T47D (cell line): ENCODE data around the gene CCNB3.

ENCODE experiments used
- DNase-seq, 2 experiments: peaks; one replicate each; pipeline versions ENCODE4 v3.0.0 to v3.0.0-alpha.2; 2011 to 2012; ENCODE audit warnings: low read depth in 1 of 2, low spot score in 1 of 2
- JUND ChIP-seq: IDR thresholded peaks from 2 replicates; pipeline ENCODE4 v1.6.1; 2012; ENCODE audit warnings: low read depth
- in situ Hi-C: cut with HindIII; loops from 2 replicates; pipeline ENCODE4 v1.10.0; 2016; ENCODE audit warnings: low sequenced_read_pairs, low pct_unique_long_range_greater_than_20kb

The CCNB3 gene, protein sequence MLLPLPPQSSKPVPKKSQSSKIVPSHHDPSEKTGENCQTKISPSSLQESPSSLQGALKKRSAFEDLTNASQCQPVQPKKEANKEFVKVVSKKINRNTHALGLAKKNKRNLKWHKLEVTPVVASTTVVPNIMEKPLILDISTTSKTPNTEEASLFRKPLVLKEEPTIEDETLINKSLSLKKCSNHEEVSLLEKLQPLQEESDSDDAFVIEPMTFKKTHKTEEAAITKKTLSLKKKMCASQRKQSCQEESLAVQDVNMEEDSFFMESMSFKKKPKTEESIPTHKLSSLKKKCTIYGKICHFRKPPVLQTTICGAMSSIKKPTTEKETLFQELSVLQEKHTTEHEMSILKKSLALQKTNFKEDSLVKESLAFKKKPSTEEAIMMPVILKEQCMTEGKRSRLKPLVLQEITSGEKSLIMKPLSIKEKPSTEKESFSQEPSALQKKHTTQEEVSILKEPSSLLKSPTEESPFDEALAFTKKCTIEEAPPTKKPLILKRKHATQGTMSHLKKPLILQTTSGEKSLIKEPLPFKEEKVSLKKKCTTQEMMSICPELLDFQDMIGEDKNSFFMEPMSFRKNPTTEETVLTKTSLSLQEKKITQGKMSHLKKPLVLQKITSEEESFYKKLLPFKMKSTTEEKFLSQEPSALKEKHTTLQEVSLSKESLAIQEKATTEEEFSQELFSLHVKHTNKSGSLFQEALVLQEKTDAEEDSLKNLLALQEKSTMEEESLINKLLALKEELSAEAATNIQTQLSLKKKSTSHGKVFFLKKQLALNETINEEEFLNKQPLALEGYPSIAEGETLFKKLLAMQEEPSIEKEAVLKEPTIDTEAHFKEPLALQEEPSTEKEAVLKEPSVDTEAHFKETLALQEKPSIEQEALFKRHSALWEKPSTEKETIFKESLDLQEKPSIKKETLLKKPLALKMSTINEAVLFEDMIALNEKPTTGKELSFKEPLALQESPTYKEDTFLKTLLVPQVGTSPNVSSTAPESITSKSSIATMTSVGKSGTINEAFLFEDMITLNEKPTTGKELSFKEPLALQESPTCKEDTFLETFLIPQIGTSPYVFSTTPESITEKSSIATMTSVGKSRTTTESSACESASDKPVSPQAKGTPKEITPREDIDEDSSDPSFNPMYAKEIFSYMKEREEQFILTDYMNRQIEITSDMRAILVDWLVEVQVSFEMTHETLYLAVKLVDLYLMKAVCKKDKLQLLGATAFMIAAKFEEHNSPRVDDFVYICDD (N-terminal part only)

DNA sequence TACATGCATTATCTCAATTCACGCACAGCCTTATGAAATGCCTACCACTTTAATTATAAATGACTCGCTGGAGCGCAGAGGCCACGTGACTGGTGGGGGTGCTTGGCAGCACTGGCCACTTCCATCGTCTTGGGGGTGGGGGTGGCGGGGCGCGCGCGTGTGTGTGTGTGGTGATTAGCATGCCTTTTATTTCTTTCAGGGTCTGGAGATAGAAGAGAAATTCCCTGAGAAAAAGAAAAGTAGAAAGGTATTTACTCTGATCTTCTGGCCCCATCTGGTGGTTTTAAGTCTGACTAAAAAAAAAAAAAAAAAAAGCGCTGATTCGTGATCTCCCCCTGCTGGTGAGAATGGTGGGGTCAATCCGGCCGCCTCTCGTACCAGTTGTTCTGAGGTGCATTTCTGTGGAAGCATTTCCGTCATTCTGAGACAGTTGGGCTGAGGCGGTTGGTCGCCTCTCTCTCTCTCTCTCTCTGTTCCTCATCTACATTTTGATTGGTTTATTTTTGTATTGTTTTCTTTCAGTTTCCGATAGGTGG, at the start of gene CCNB3:
CCNB3 (plus strand) TSS at position 402 of the 536 bp plus-strand sequence. CDS start 80,399 bp downstream, outside the sequence.
- in situ Hi-C loops: no loop called here
- peak; percentile 30 to 88 for DNase-seq
- TF ChIP-seq JUND: no peak

DNA sequence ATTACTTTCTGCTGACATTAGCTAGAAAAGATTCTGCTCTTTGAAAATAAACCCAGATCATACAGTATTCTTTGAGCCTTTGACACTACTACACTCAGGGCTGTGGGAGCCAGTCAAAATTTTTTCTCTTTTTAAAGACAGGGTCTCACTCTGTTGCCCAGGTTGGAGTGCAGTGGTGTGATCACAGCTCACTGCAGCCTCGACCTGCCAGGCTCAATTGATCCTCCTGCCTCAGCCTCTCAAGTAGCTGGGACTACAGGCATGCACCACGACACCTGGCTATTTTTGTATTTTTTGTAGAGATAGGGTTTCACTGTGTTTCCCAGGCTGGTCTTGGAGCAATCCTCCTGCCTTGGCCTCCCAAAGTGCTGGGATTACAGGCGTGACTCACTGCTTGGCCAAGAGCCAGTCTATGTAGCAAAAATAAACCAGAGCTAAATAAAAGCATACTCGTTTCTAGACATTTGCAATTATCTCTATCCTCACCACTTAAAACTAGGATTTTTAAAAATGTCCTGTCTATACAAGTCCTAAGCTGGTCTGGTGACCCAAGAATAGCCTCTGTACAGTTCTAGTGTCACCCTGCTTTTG, 46.9 kb upstream of the CCNB3 start:
- no peak for DNase-seq
- no peak for TF ChIP-seq JUND
- in situ Hi-C loops: no loop called here

DNA sequence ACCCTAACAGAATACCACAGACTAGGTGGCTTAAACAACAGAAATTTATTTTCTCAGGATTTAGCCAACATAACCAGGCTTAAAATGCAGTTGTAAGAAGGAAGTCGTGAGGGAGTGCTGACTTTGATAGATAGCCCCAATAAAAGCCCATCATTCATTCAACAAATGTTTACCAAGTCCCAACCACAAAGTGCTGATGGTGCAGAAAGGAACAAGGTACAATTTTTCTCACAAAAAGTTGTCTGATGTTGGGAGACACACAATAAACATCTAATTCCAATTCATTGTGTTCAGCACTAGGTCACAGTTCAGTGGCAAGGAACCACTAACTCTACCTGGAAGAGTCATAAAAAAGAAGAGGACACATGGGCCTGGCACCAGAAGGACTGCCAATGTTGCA, 46.0 kb upstream of the CCNB3 start:
- in situ Hi-C loops: no loop called here
- no peak for TF ChIP-seq JUND
- DNase-seq: no peak

DNA sequence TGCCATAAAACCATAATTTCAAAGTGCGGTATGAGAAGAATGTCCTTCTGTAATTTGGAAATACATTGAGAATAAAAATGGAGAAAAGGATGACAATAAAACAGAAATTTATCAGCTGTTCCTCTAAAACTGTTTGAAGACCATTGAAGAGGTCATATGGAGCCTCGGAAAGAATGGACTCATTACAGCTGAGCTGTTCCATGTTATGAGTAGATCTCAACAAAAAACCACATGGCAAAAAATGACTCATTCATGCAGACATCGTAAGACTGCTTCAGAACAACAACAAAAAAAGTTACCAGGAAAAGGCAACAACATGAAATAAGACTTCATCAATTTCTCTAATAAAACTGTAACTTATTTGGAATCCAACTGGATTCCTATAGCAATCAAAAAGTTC, 43.4 kb upstream of the CCNB3 start:
- TF ChIP-seq JUND: no peak
- in situ Hi-C loops: no loop called here
- DNase-seq: no peak

DNA sequence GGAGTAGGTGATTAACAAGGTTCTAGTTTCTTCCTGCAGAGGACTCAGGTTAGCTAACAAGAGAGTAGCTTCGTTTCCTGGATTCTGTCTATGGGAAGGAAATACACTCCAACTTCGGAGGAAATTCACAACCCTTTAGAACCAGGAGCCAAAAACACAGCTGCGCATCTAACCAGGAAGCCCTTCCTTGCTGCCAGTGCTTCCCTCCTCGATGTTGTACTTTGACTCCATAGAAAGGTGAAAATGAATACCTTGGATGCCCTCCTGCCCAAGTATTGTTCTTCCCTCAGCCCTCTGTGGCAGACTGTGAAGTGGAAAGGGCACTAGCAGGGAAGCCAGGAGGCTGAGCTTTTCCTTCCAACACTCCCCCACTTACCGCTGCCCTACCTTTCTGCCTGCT, 38.8 kb upstream of the CCNB3 start:
- in situ Hi-C loops: no loop called here
- DNase-seq: no peak
- TF ChIP-seq JUND: no peak

DNA sequence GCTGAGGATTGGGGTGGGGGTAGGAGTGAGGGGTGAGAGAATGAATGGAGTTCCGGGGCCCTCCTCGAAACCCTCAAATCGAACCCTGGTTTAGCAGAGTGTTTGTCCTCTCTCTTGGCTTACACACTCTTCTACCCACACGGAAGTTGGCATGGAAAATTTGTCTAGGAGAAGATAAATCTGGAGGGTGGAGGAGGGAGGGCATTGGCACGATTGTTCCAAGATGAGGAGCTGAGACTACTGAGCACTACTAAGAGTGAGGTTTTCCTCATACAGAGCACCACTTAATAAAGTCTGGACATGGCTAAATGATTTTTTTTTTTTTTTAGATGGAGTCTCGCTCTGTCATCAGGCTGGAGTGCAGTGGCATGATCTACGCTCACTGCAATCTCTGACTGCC, 37.2 kb upstream of the CCNB3 start:
- in situ Hi-C loops: no loop called here
- DNase-seq: peak in 1 of 2 experiments; percentile 22
- TF ChIP-seq JUND: no peak

DNA sequence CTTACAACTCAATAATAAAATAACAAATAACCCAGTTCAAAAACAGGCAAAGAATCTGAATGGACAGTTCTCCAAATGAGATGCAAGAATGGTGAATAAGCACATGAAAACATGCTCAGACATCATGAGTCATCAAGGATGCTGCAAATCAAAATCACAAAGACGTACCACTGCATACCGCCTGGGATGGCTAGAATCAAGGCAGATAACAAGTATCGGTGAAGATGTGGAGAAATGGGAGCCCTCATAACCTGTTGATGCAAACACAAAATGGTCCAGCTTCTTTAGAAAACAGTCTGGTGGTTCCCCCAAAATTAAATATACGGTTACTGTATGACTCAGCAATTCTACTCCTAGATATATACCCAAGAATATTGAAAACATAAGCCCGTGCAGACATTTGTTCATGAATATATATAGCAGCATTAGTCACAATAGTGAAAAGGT, 36.3 kb upstream of the CCNB3 start:
- in situ Hi-C loops: no loop called here
- no peak for TF ChIP-seq JUND
- DNase-seq: no peak

DNA sequence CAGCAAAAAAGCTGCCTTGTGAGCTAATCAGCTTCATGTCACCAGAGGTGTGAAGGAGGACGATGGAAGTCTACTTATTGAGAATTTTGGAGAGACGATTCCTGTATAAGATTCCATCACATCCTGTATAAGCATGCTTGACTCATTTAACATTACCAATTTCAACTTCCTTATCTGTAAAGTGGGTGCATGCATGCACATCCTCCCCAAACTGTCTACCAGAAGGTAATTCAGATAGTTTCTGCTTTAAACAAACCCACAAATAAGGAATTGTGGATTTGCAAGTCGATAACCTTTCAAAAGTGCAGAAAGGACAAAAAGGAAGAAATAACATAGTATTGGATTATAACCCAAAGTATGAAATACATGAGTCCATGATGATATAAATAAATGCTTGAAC, 34.8 kb upstream of the CCNB3 start:
- DNase-seq: no peak
- in situ Hi-C loops: no loop called here
- no peak for TF ChIP-seq JUND

DNA sequence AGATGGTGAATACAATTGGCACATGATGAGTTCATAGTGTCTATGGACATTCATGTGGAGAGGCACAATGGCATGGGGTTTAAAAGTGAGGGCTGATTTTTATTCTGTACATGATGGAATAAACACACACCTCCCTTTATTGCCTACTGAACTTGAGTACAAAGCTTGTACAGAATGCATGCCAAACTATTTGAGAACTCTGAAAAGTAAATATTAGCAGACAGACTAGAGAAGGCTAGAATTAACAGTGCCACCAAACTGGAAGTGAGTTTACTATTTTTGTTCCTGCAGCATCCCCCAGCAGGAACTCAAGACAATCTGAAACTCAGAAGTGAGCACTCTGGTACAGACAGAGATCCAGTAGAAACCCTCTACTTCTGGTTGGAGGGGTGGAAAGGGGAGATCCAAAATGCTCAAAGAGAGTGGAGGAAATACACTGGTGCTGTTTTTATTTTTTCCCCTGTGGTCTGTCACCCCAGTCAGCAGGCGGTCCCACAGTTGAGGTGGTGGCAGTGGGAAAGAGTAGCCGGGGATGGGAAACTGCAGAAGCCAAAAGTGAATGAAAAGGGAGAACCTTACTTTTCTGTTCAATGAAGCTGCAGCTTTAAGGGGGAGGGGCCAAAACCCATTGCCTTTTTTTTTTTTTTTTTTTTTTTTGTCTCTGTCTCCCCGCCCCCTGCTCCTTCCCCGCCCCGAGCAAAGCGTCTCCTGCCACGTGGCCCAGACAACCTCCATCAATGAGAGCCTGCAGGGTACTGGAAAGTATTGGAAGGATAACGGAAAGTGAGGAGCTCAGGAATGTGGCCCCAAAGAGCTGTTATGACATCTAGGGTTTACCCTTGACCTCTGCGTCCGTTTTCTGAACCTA, 24.3 kb upstream of the CCNB3 start:
- in situ Hi-C loops: no loop called here
- TF ChIP-seq JUND: no peak
- peak in 1 of 2 experiments; percentile 78 for DNase-seq

DNA sequence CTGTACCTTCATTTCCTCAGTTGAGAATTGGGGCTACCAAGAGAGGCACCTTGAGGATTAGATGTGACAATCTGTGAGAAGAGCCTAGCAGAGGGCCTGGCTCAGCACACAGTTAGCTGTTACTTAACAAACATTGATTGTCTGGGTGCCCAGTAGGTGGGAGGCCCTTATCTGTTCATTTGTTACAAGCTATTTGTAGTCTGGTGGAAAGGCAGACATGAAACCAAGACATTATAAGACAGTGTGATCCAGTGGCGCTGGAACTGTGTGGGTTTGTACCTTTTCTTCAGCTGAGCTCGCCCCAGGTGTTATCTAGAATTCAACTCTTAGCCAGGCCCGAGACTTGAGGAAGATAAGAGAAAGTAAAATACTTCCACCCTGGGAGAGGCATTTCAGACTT, 20.7 kb upstream of the CCNB3 start:
- no peak for DNase-seq
- TF ChIP-seq JUND: no peak
- in situ Hi-C loops: no loop called here
